Chondrocyte (in vitro differentiated cells): ENCODE data around the gene NAALADL2. TPM values are rescaled to one million over a fixed set of nuclear protein-coding genes. Genes with fewer than 3 reads are reported as not detected.

Experiments
- DNase-seq: peaks from one replicate; pipeline ENCODE4 v3.0.0; 2021; ENCODE audit warnings: mixed read lengths, low spot score
- H3K27ac Mint-ChIP-seq: one replicate; pipeline ENCODE4 v1.8.0; 2021; ENCODE audit warnings: mild to moderate bottlenecking, moderate library complexity, mixed read lengths; ENCODE audit not compliant: unreplicated experiment
- H3K27me3 Mint-ChIP-seq: 2 replicates; pipeline ENCODE4 v1.8.0; 2021; ENCODE audit warnings: low read depth, mixed read lengths
- H3K36me3 Mint-ChIP-seq: 2 replicates; pipeline ENCODE4 v1.8.0; 2021; ENCODE audit warnings: low read depth, mixed read lengths
- H3K4me1 Mint-ChIP-seq: 2 replicates; pipeline ENCODE4 v1.8.0; 2021; ENCODE audit warnings: low read depth, mild to moderate bottlenecking, mixed read lengths
- H3K4me3 Mint-ChIP-seq: one replicate; pipeline ENCODE4 v1.8.0; 2021; ENCODE audit warnings: mild to moderate bottlenecking, moderate library complexity, mixed read lengths; ENCODE audit not compliant: unreplicated experiment
- H3K9me3 Mint-ChIP-seq: 2 replicates; pipeline ENCODE4 v1.8.0; 2021; ENCODE audit warnings: low read depth, mixed read lengths
- total RNA-seq: library from RNA; stranded (reverse); gene quantifications from 3 replicates; pipeline ENCODE4 v1.2.1, GENCODE V29; 2021
- TF ChIP-seq, protein P1 (sequence below): fragments of 200-600 bp; sonication (generic); IDR thresholded peaks from 2 replicates; pipeline ENCODE4 v1.5.0; 2021; ENCODE audit warnings: antibody characterized with exemption, mild to moderate bottlenecking, moderate library complexity

Gene NAALADL2
- total RNA-seq, 1 donor from 2014 or later: 8.0 TPM

- no peak overlapping the region for H3K27ac Mint-ChIP-seq
- H3K4me1 Mint-ChIP-seq: no peaks in the 10 kb centered on the region
- no peaks in the 10 kb centered on the region for H3K36me3 Mint-ChIP-seq
- TF ChIP-seq, protein P1, sequence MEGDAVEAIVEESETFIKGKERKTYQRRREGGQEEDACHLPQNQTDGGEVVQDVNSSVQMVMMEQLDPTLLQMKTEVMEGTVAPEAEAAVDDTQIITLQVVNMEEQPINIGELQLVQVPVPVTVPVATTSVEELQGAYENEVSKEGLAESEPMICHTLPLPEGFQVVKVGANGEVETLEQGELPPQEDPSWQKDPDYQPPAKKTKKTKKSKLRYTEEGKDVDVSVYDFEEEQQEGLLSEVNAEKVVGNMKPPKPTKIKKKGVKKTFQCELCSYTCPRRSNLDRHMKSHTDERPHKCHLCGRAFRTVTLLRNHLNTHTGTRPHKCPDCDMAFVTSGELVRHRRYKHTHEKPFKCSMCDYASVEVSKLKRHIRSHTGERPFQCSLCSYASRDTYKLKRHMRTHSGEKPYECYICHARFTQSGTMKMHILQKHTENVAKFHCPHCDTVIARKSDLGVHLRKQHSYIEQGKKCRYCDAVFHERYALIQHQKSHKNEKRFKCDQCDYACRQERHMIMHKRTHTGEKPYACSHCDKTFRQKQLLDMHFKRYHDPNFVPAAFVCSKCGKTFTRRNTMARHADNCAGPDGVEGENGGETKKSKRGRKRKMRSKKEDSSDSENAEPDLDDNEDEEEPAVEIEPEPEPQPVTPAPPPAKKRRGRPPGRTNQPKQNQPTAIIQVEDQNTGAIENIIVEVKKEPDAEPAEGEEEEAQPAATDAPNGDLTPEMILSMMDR: no peak
- H3K9me3 Mint-ChIP-seq: no peaks in the 10 kb centered on the region
- no peak overlapping the region for H3K4me3 Mint-ChIP-seq
- no peaks in the 10 kb centered on the region for H3K27me3 Mint-ChIP-seq
- DNase-seq: no peak
Measured at GRCh38 chr3:175240921-175241320, 381.8 kb downstream of the NAALADL2 start.

DNA sequence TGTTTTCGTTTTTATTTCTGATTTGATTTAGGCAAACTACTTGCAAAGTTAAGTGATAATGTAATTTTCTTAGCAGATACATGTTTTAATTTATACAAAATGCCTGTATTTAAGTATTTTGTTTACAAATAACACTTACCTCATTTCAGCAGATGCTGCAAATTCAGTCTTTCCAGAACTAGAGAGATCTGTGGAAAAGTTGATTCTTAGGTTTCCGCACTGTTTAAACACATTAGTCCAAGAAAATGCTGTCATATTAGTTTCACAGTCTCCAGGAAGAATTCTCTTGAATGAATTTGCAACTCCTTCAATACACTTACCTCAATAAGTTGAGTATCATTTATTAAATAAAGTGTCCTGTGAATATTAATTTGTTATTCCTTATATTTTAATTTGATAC is 383.1 kb downstream of the NAALADL2 start:
- Mint-ChIP-seq H3K4me3 (no peak overlapping the region), H3K9me3 (no peaks in the 10 kb centered on the region), H3K36me3 (no peaks in the 10 kb centered on the region), H3K27me3 (no peaks in the 10 kb centered on the region), H3K27ac (no peak overlapping the region), H3K4me1 (no peaks in the 10 kb centered on the region)
- TF ChIP-seq, protein P1: no peak
- no peak for DNase-seq

DNA sequence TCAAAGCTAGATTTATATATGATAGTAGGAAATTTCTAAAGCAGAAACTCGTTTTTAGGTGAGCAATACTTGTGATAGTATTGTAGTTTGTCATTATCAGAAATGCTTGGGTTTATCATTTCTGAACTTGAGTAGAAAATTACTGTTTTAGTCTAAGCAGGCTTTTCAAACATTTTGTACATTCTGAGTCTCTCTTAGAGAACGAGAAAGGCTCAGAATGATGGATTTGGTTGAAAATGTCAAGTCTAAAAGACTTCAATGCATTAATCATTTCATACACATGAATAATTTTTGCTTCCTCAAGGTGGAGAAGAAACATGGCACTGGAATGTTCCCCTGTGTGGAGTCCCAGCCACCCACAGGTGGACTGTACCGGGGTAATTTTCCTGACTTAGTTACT is 387.1 kb downstream of the NAALADL2 start:
- H3K9me3 Mint-ChIP-seq: no peaks in the 10 kb centered on the region
- H3K4me1 Mint-ChIP-seq: no peaks in the 10 kb centered on the region
- no peaks in the 10 kb centered on the region for H3K36me3 Mint-ChIP-seq
- no peak overlapping the region for H3K4me3 Mint-ChIP-seq
- H3K27me3 Mint-ChIP-seq: no peaks in the 10 kb centered on the region
- DNase-seq: no peak
- TF ChIP-seq, protein P1: no peak
- H3K27ac Mint-ChIP-seq: no peak overlapping the region

DNA sequence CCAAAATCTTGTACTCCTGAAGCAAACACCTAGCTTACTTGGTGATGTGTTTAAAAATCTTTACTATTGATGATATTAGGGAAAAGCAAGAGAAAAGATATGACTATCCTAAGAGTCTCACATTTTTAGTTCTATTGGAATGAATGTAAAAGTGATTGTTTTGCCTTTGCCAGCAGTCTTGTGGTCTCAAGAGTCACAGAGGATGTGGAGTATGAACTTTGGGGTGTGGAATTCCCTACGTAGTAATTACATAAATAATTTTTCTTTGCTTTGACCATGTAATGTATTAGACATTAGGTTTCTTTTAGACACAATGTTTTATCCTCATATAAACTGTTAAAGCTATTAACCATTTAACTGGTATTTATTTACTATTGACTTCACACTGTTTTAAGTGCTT is 387.6 kb downstream of the NAALADL2 start:
- no peak for DNase-seq
- H3K27ac Mint-ChIP-seq: no peak overlapping the region
- TF ChIP-seq, protein P1: no peak
- H3K9me3 Mint-ChIP-seq: no peaks in the 10 kb centered on the region
- no peaks in the 10 kb centered on the region for H3K36me3 Mint-ChIP-seq
- no peak overlapping the region for H3K4me3 Mint-ChIP-seq
- H3K4me1 Mint-ChIP-seq: no peaks in the 10 kb centered on the region
- no peaks in the 10 kb centered on the region for H3K27me3 Mint-ChIP-seq

DNA sequence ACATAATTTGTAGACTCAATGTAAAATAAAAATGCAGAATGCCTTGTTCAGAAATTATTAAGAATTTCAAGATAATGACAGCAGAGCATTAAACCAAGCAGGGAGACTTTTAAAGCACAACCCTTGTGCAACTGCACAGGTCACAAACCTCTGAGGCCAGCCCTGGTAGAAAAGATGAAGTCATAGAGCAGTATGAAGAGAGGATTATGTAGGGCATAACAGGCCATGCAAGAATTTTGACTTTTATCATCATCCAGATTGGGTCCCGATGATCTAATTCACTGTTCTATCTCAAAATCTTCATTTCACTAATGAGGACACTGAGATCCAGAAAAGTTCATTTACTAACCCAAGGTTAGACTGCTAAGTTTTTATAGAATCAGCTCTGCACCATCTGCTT is 388.5 kb downstream of the NAALADL2 start:
- H3K9me3 Mint-ChIP-seq: no peaks in the 10 kb centered on the region
- TF ChIP-seq, protein P1: no peak

More for the DNA sequence above, 388.5 kb downstream of the NAALADL2 start:
- Mint-ChIP-seq H3K27me3 (no peaks in the 10 kb centered on the region), H3K36me3 (no peaks in the 10 kb centered on the region), H3K4me1 (no peaks in the 10 kb centered on the region), H3K4me3 (no peak overlapping the region), H3K27ac (no peak overlapping the region)
- no peak for DNase-seq
